IMR-90 (cell line): ENCODE measurements around the gene PEAK1. TPM values are rescaled to one million over a fixed set of nuclear protein-coding genes. Genes with fewer than 3 reads are reported as not detected.

Source experiments
- ATAC-seq: fragments of 200-7000 bp; cut with Tn5 transposase; 2 replicates; pipeline ENCODE4 v1.9.1; 2020; ENCODE audit warnings: low read depth, mild to moderate bottlenecking, moderate library complexity
- BruUV-seq: library from RNA; stranded (reverse); fragments of 400-500 nt; replicated peaks from 2 replicates; lab custom pipeline; 2021; lab: Mats Ljungman, UMichigan
- CTCF ChIA-PET: fragments of 300-600 bp; formaldehyde crosslinking; extraction: SDS; loops from one replicate; lab custom pipeline; 2021; ENCODE audit warnings: antibody characterized with exemption; lab: Yijun Ruan, JAX
- POLR2A ChIA-PET: fragments of 300-600 bp; sonication (Branson Sonifier 250); formaldehyde crosslinking; loops from one replicate; lab custom pipeline; 2022; ENCODE audit warnings: antibody characterized with exemption; ENCODE audit not compliant: unreplicated experiment; lab: Charles Lee
- DNase-seq: peaks from one replicate; pipeline ENCODE4 v3.0.0; 2013
- H2AFZ ChIP-seq: replicated peaks from 2 replicates; pipeline ENCODE3; 2013; ENCODE audit warnings: low read length, mild to moderate bottlenecking; ENCODE audit not compliant: poor library complexity
- H2AK5ac ChIP-seq: 2 replicates; pipeline ENCODE4 v1.6.1; 2013; ENCODE audit warnings: low read depth, low read length, inconsistent platforms
- H2AK9ac ChIP-seq: replicated peaks from 2 replicates; pipeline ENCODE3; 2013; ENCODE audit warnings: mild to moderate bottlenecking, low read depth, low read length, moderate library complexity; ENCODE audit not compliant: poor library complexity
- H2BK120ac ChIP-seq: 2 replicates; pipeline ENCODE4 v1.6.1; 2013; ENCODE audit warnings: low read depth, low read length, inconsistent platforms
- H2BK15ac ChIP-seq: 3 replicates; pipeline ENCODE4 v1.6.1; 2013; ENCODE audit warnings: low read depth, low read length, inconsistent platforms
- H2BK20ac ChIP-seq: 2 replicates; pipeline ENCODE4 v1.6.1; 2013; ENCODE audit warnings: low read depth, mild to moderate bottlenecking, inconsistent platforms, low read length, moderate library complexity
- H2BK5ac ChIP-seq: 2 replicates; pipeline ENCODE4 v1.6.1; 2013; ENCODE audit warnings: mild to moderate bottlenecking, low read depth, low read length, inconsistent platforms; ENCODE audit not compliant: poor library complexity, severe bottlenecking
- H3K14ac ChIP-seq: replicated peaks from 2 replicates; pipeline ENCODE4 v1.6.1; 2013; ENCODE audit warnings: low read depth, low read length, inconsistent platforms
- H3K18ac ChIP-seq: 2 replicates; pipeline ENCODE4 v1.6.1; 2013; ENCODE audit warnings: low read depth, low read length, control low read depth
- H3K23ac ChIP-seq: 2 replicates; pipeline ENCODE4 v1.6.1; 2013; ENCODE audit warnings: low read depth, low read length, inconsistent platforms
- H3K27ac ChIP-seq: 2 replicates; pipeline ENCODE4 v1.5.1; 2013; ENCODE audit warnings: mild to moderate bottlenecking, control low read depth, low read length; ENCODE audit not compliant: insufficient read depth
- H3K27me3 ChIP-seq: 2 replicates; pipeline ENCODE4 v1.6.1; 2013; ENCODE audit warnings: low read length; ENCODE audit not compliant: control insufficient read depth, insufficient read depth
- H3K36me3 ChIP-seq: 2 replicates; pipeline ENCODE4 v1.6.1; 2013; ENCODE audit warnings: low read length, mixed read lengths; ENCODE audit not compliant: control insufficient read depth, insufficient read depth
- H3K4ac ChIP-seq: 2 replicates; pipeline ENCODE4 v1.6.1; 2013; ENCODE audit warnings: low read depth, low read length, inconsistent platforms
- H3K4me1 ChIP-seq: 2 replicates; pipeline ENCODE4 v1.6.1; 2013; ENCODE audit warnings: low read length, mixed read lengths; ENCODE audit not compliant: control insufficient read depth, insufficient read depth
- H3K4me2 ChIP-seq: 2 replicates; pipeline ENCODE4 v1.6.1; 2013; ENCODE audit warnings: low read depth, mild to moderate bottlenecking, control low read depth, low read length, moderate library complexity
- H3K4me3 ChIP-seq: 2 replicates; pipeline ENCODE4 v1.5.1; 2013; ENCODE audit warnings: low read depth, mild to moderate bottlenecking, control low read depth, low read length, moderate library complexity; ENCODE audit not compliant: insufficient read depth
- H3K56ac ChIP-seq: 2 replicates; pipeline ENCODE4 v1.6.1; 2013; ENCODE audit warnings: low read length, inconsistent platforms; ENCODE audit not compliant: insufficient read depth; ENCODE audit errors: extremely low read depth
- H3K79me1 ChIP-seq, 2 experiments: 2 replicates each; pipeline ENCODE4 v1.6.1; 2013; ENCODE audit warnings: low read length in 2 of 2, inconsistent platforms in 1 of 2, low read depth in 1 of 2
- H3K9ac ChIP-seq: 2 replicates; pipeline ENCODE4 v1.6.1; 2013; ENCODE audit warnings: low read depth, low read length, control low read depth
- H3K9me1 ChIP-seq: 2 replicates; pipeline ENCODE4 v1.6.1; 2013; ENCODE audit warnings: low read length, inconsistent platforms; ENCODE audit not compliant: insufficient read depth
- H3K9me3 ChIP-seq: 2 replicates; pipeline ENCODE4 v1.6.1; 2013; ENCODE audit warnings: low read length; ENCODE audit not compliant: control insufficient read depth, insufficient read depth
- H4K20me1 ChIP-seq: 2 replicates; pipeline ENCODE4 v1.6.1; 2013; ENCODE audit warnings: low read length, inconsistent platforms; ENCODE audit not compliant: insufficient read depth
- H4K5ac ChIP-seq: 2 replicates; pipeline ENCODE4 v1.6.1; 2013; ENCODE audit warnings: mild to moderate bottlenecking, low read depth, low read length, control low read depth
- H4K8ac ChIP-seq, 2 experiments: 2 replicates each; pipeline ENCODE4 v1.6.1; 2013; ENCODE audit warnings: low read depth in 2 of 2, low read length in 2 of 2, control low read depth in 1 of 2, inconsistent platforms in 1 of 2
- H4K91ac ChIP-seq: 2 replicates; pipeline ENCODE4 v1.6.1; 2013; ENCODE audit warnings: low read depth, low read length, inconsistent platforms; ENCODE audit not compliant: insufficient read depth
- BHLHE40 ChIP-seq: fragments of 150-350 bp; IDR thresholded peaks from 2 replicates; pipeline ENCODE4 v1.6.1; 2016; ENCODE audit warnings: mild to moderate bottlenecking, low read depth, low read length
- CEBPB ChIP-seq: IDR thresholded peaks from 2 replicates; pipeline ENCODE4 v1.6.1; 2012; ENCODE audit warnings: low read depth, low read length, improper control_type of control experiment
- CHD1 ChIP-seq: IDR thresholded peaks from 2 replicates; pipeline ENCODE4 v1.6.1; 2012; ENCODE audit warnings: low read depth, low read length, improper control_type of control experiment
- CTCF ChIP-seq: conservative IDR thresholded peaks from 2 replicates; pipeline ENCODE4 v1.5.1; 2012; ENCODE audit warnings: mild to moderate bottlenecking, low read depth, low read length, improper control_type of control experiment
- USF2 ChIP-seq: fragments of 150-350 bp; IDR thresholded peaks from 2 replicates; pipeline ENCODE4 v1.6.1; 2017; ENCODE audit warnings: mild to moderate bottlenecking, antibody characterized with exemption, low read length, low read depth
- WGBS, 2 experiments: methylation state at CpG; one replicate each; pipeline versions ENCODE4 v1.1.5 to v1.1.7; 2013; ENCODE audit warnings: missing lambda C conversion rate in 2 of 2; ENCODE audit not compliant: insufficient read length in 1 of 2; ENCODE audit errors: extremely low coverage in 2 of 2; 5-methylcytosine and 5-hydroxymethylcytosine counted together
- dilution Hi-C: fragments of 300-500 bp; cut with HindIII; formaldehyde crosslinking; loops from one replicate; pipeline ENCODE4 v1.14.3; 2018; ENCODE audit warnings: low sequenced_read_pairs; ENCODE audit not compliant: unreplicated experiment
- in situ Hi-C: fragments of 300-500 bp; cut with MboI; formaldehyde crosslinking; loops from 3 replicates; pipeline ENCODE4 v1.14.3; 2019; ENCODE audit warnings: low sequenced_read_pairs, inconsistent platforms, mixed read lengths
- intact Hi-C: fragments of 100-400 bp; cut with micrococcal nuclease; formaldehyde crosslinking; loops from 2 replicates; pipeline ENCODE4 v1.10.0; 2022
- polyA plus RNA-seq, 3 experiments: library from polyadenylated mRNA; depleted of rRNA; stranded (reverse); fragments of >200 nt; gene quantifications; 2 replicates each; pipeline ENCODE4 v1.2.3, GENCODE V29; 2012; ENCODE audit warnings: low replicate concordance in 1 of 3
- total RNA-seq: library from RNA; depleted of rRNA; stranded (reverse); fragments of >200 nt; gene quantifications from 2 replicates; pipeline ENCODE4 v1.2.3, GENCODE V29; 2012

The PEAK1 gene
- total and polyA plus RNA-seq, 2 of the 4 experiments (the other 2 are of a cell fraction): 21.5 to 43.9 TPM

- H3K4me3 ChIP-seq: no peak overlapping the region
- ATAC-seq: peak; percentile 84
- ChIA-PET POLR2A (interaction anchor here (0.7 kb wide), 1 partner anchor 10 kb away, joined by 3 read pairs; no protein-coding TSS in a partner anchor), CTCF (interaction anchor here (0.5 to 1.3 kb wide), 2 partner anchors 176 to 634 kb away, joined by 4 to 6 read pairs; no protein-coding TSS in a partner anchor)
- no peak for TF ChIP-seq USF2
- no peak for TF ChIP-seq CTCF
- peak; percentile 89 for TF ChIP-seq CEBPB
- no peak for TF ChIP-seq CHD1
- no peak for TF ChIP-seq BHLHE40
- no peak overlapping the region for H2AFZ ChIP-seq
- H3K27me3 ChIP-seq: no peaks in the 10 kb centered on the region
- no peaks in the 10 kb centered on the region for H3K4me1 ChIP-seq
- no CpG with 5 or more reads among the region's 2 CpGs for WGBS, 2 experiments
- no peak overlapping the region for H4K5ac ChIP-seq
- H3K4me2 ChIP-seq: peak overlapping the region; percentile 46; the same call in 1 of the 2 replicates
- intact Hi-C loops (no loop called here), dilution Hi-C loops (no loop called here), in situ Hi-C loops (no loop called here)
- peak; percentile 87 for DNase-seq
- H3K23ac ChIP-seq: no peak overlapping the region
- no peak overlapping the region for H2AK9ac ChIP-seq
- peaks cover 5% of the 10 kb centered on the region for H3K9me1 ChIP-seq
- H3K9me3 ChIP-seq: no peaks in the 10 kb centered on the region
- H2AK5ac ChIP-seq: no peak overlapping the region
- H2BK20ac ChIP-seq: no peak overlapping the region
- no peak overlapping the region for H2BK15ac ChIP-seq
- H3K4ac ChIP-seq: no peak overlapping the region
- no peak overlapping the region for H3K56ac ChIP-seq
- H3K18ac ChIP-seq: no peak overlapping the region
- peaks cover 29 to 67% of the 10 kb centered on the region in 2 experiments for H3K79me1 ChIP-seq
- no peak overlapping the region for H3K9ac ChIP-seq
- no peak overlapping the region for H4K8ac ChIP-seq
- no peak overlapping the region for H4K91ac ChIP-seq
- no peak overlapping the region for H3K14ac ChIP-seq
- BruUV-seq: no TSS peak
- no peaks in the 10 kb centered on the region for H3K36me3 ChIP-seq
- peaks cover 48% of the 10 kb centered on the region; the same call in 1 of the 2 replicates for H4K20me1 ChIP-seq
- H2BK5ac ChIP-seq: no peak overlapping the region
- H2BK120ac ChIP-seq: no peak overlapping the region
- H3K27ac ChIP-seq: no peak overlapping the region; the same call in 1 of the 2 replicates
These were observed 124.5 kb downstream of the PEAK1 start for GRCh38 chr15:77295446-77295845.
